NB4 (cell line): ENCODE results near the gene PCDHA10.

Experiments
- POLR2A ChIP-seq: IDR thresholded peaks from 2 replicates; pipeline ENCODE4 v1.6.1; 2011; ENCODE audit warnings: mild to moderate bottlenecking; ENCODE audit not compliant: insufficient read length; ENCODE audit errors: extremely low read depth
- TF ChIP-seq, protein P1 (sequence below): IDR thresholded peaks from one replicate; pipeline ENCODE4 v1.5.1; 2012; ENCODE audit warnings: low read depth, low read length

DNA sequence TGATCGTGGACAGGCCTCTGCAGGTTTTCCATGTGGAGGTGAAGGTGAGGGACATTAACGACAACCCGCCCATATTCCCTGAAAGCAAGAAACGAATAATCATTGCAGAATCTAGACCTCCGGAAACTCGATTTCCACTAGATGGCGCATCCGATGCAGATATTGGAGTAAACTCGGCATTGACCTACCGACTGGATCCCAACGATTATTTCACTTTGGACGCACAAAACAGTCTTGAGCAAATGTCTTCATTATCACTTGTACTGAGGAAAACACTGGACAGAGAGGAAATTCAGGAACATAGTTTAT lies 26.8 kb downstream of the PCDHA10 start:
- TF ChIP-seq, protein P1, sequence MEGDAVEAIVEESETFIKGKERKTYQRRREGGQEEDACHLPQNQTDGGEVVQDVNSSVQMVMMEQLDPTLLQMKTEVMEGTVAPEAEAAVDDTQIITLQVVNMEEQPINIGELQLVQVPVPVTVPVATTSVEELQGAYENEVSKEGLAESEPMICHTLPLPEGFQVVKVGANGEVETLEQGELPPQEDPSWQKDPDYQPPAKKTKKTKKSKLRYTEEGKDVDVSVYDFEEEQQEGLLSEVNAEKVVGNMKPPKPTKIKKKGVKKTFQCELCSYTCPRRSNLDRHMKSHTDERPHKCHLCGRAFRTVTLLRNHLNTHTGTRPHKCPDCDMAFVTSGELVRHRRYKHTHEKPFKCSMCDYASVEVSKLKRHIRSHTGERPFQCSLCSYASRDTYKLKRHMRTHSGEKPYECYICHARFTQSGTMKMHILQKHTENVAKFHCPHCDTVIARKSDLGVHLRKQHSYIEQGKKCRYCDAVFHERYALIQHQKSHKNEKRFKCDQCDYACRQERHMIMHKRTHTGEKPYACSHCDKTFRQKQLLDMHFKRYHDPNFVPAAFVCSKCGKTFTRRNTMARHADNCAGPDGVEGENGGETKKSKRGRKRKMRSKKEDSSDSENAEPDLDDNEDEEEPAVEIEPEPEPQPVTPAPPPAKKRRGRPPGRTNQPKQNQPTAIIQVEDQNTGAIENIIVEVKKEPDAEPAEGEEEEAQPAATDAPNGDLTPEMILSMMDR: peak; percentile 14
- TF ChIP-seq POLR2A: no peak
